IPS DF 4.7 (cell line): Measurements from ENCODE around the gene GTF2H4.
A peak's percentile ranks its signal among the peaks of the same experiment; 100 is the strongest.
"Not testable (repeated sequence)": the region's sequence is repeated elsewhere in the genome, so short reads cannot be mapped to it uniquely, and the experiment has no call there.

Source experiments
- DNase-seq: peaks from one replicate; pipeline ENCODE4 v3.0.0-alpha.2; 2013; ENCODE audit warnings: low spot score; ENCODE audit errors: extremely low read depth

Gene GTF2H4

DNA sequence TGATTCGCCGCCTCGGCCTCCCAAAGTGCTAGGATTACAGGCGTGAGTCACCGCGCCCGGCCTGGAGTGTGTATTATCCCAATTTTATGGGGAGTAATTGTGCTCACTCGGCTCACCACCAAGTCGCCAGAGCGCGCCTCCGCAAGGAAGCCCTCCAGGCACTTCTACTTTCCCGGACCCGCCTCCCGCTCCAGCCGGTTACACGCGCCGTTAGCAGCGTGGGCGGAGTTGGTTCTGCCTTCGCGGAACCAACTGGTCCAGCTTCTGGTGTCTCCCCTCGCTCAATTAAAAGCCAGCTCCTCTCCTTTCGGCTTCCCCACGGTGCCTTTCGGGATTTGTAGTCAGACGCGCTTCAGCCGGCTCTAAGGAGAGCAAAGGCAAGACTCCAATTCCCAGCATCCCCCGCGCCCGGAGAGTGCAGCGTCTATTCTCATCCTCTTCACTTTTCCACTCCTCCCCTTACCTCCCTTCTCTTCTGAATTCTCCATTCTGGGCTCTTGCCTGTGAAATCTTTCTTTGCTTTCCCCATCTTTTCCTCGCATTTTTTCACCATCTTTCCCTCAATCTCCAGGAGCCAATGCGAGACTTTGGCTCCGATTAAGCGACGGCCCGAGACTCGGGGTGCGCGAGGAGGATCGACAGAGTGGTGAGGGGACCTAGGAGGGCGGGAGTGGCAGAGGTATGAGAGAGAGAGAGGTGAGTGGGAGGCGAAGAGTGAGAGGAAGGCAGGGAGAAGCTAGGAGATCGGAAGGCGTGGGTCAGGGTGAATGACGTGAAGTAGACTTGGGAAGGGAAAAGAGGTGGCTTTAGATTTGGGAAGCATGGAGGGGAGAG lies at the start of gene GTF2H4:
GTF2H4 (plus strand) TSS at position 450 of the 834 bp plus-strand sequence.
- DNase-seq = peak; percentile 91

DNA sequence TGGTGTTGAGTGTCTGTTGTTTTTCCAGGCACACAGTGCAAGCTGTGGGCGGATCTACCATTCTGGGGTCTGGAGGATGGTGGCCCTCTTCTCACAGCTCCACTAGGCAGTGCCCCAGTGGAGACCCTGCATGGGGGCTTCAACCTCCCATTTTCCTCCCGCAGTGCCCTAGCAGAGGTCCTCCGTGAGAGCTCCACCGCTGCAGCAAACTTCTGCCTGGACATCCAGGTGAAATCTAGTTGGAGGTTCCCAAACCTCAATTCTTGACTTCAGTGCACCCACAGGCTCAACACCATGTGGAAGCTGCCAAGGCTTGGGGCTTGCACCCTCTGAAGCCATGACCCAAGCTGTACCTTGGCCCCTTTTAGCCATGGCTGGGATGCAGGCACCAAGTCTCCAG lies 48.3 kb upstream of the GTF2H4 start:
- DNase-seq = not testable (repeated sequence)

DNA sequence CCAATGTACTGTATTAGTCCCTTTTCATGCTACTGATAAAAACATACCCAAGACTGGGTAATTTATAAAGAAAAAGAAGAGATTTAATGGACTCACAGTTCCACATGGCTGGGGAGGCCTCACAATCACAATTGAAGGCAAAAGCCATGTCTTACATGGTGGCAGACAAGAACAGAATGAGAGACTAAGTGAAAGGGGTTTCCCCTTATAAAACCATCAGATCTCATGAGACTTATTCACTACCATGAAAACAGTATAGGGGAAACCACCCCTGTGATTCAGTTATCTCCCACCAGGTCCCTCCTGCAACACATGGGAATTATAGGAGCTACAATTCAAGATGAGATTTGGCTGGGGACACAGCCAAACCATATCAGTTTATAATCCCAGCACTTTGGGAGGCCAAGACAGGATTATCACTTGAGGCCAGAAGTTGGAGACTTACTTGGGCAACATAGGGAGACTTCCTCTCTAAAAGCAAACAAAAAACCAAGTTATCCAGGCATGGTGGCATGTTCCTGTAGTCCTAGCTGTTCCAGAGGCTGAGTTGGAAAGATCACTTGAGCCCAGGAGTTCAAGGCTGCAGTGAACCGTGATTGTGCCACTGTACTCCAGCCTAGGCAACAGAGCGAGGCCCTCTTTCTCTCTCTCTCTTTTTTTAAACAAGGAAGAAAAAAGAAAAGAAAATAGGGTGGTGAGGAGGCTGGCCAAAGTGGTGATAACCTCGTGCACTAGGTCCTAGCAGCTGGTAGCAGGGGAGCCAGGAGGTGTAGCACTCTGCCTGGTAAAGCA lies 46.6 kb upstream of the GTF2H4 start:
- no peak for DNase-seq

DNA sequence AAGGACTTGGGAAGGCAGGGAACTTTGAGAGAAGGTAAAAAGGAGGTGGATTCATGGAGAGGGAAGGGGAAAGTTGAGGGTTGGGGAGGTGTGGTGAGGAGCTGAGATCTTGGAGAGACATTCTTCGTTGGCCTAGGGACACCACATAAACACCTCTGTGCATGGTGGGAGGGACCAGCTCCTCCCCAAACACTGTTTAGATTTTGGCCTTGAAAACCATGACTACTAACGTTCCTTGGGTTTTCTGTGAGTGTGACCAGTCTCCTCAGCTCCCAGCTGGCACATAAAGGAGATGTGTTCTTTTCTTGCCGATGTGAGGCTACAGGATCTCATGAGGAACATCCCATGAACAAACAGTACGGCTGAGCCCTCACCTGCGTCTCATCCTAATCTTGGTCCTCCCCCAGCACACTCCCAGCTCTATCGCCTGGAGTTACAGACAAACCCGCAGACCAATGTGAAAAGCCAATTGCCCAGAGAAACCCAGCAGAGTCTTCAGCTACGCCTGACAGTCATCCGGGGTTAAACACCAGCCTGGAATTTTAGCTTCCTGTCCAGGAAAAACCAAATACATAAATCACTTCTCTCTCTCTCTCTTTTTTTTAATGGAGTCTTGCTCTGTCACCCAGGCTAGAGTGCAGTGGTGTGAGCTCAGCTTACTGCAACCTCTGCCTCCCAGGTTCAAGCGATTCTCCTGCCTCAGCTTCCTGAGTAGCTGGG lies 45.7 kb upstream of the GTF2H4 start:
- DNase-seq = no peak

DNA sequence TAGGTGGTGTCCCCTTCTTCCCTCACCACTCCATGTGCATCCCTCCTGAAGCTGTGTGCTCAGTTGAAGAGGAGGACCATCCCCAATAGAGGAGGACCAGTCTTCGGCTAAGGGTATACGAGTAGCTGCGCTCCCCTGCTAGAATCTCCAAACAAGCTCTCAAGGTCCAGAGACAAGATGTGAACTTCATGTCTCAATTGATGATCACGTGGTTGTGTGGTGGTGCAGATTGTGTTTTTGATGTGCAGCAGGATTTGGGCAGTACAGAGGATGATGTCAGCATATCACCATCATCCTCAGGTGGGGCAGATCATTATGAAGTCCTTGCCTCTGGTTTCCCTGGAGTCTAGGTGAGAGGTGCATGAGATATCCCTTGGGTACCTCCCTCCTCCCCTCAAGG lies 43.7 kb upstream of the GTF2H4 start:
- DNase-seq = no peak

DNA sequence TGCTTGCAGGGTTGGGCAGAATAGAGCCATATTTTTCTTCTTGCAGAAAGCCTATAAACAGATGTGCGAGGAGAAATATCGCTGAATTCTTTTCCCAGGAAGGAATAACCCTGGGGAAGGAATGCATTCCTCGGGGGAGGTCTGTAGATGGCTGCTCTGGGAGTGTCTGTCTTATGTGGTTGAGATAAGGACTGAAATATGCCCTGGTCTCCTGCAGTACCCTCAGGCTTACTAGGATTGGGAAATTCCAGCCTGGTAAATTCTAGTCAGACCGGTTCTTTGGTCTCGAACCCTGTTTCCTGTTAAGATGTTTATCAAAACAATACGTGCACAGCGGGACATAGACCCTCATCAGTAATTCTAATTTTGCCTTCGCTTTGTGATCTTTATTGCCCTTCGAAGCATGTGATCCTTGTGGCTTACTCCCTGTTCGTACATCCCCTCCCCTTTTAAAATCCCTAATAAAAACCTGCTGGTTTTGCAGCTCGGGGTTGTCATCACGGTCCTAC lies 38.7 kb upstream of the GTF2H4 start:
- DNase-seq = not testable (repeated sequence)

DNA sequence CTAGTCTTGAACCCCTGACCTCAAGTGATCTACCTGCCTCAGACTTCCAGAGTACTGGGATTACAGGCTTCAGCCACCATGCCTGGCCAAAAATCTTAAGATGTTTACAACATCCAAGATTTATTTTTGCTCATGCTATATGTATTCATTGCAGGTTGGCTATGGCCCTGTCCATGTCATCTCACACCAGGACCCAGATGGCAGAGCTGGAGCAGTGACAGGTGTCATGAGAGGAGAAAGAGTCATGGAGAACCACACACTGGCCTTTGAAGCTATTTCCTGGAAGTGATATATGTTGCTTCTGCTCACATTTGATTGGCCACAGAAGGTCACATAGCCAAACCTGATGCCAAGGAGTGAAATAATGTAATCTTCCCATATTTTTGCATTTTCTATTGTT lies 37.5 kb upstream of the GTF2H4 start:
- no peak for DNase-seq

DNA sequence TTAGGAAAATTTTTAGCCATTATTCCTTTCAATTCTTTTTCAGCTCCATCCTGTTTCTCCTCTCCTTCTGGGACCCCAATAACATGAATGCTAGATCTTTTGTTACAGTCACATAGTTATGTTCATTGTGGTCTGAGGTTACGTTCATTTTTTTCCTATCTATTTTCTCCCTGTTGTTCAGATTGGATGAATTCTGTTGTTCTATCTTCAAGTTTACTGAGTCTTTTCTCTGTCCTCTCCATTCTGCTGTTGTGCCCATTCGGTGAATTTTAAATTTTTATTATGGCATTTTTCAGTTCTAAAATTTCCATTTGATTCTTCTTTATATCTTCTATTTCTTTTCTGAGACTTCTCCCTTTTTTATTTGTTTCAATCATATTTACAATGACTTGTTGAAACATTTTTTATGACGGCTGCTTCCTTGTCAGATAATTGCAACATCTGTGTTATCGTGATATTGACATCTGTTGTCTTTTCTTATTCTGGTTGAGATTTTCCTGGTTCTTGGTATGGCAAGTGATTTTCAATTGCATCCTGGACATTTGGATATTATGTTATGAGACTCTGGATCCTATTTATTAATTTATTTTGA lies 36.3 kb upstream of the GTF2H4 start:
- DNase-seq = no peak

DNA sequence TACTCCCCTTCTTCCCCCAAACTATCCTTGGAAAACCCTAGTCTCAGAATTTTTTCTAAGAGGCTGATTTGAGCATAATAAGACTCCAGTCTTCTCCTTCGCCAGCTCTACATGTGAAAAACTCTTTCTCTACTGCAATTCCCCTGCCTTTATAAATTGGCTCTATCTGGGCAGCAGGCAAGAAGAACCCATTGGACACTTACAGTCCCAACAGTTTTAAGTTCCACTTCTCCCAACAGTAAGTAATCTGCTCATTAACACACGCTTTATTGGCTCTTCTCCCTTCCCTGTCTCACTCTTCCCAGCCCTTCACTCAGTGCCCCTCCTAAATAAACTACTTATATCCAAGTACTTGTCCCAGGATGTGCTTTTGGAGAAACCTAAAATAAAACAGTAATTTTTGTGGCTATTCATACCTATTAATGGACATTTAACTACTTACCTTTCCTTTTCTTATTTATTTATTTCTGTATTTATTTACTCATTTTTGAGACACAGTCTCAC lies 34.8 kb upstream of the GTF2H4 start:
- no peak for DNase-seq

DNA sequence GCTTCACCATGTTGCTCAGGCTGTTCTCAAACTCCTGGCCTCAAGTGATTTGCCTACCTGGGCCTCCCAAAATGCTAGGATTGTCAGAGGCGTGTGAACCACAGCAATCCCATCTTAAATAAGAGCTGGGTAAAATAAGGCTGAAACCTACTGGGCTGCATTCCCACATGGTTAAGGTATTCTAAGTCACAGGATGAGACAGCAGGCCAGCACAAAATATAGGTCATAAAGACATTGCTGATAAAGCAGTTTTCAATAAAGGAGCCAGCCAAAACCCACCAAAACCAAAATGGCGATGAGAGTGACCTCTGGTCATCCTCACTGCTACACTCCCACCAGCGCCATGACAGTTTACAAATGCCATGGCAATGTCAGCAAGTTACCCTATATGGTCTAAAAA lies 34.2 kb upstream of the GTF2H4 start:
- not testable (repeated sequence) for DNase-seq

DNA sequence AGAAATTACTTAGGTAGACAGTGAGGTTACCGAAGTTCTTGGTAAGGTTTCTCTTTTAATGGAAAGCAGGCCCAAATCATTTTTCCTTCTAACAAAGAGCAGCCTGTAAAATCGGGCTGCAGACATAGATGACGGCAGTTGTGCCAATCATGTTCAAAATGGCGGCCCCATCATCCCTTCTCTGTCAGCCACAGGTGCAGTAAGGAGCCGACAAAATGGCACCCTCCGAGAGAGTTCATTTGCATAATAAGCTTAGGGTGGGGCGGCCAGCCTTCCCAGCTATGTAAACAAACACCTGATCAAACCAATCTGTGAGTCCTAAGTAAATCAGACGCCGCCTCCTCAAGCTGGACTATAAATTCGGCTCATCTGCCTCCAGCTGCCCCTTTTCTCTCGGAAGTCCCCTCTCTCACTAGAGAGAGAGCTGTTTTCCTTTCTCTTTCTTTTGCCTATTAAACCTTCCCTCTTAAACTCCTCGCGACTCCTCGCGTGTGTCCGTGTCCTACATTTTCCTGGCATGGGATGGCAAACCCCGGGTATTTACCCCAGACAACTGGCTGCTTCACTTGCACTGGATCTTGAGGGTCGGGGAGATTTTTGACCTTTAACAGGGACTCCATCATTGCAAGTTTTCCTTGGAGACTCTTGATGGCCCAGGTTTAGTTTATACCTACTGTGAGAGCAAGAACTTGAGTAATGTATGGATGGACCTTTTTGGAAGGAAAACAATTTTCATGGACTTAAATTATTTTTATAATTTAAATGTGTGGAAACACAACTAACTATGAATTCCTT lies 32.6 kb upstream of the GTF2H4 start:
- DNase-seq = no peak

DNA sequence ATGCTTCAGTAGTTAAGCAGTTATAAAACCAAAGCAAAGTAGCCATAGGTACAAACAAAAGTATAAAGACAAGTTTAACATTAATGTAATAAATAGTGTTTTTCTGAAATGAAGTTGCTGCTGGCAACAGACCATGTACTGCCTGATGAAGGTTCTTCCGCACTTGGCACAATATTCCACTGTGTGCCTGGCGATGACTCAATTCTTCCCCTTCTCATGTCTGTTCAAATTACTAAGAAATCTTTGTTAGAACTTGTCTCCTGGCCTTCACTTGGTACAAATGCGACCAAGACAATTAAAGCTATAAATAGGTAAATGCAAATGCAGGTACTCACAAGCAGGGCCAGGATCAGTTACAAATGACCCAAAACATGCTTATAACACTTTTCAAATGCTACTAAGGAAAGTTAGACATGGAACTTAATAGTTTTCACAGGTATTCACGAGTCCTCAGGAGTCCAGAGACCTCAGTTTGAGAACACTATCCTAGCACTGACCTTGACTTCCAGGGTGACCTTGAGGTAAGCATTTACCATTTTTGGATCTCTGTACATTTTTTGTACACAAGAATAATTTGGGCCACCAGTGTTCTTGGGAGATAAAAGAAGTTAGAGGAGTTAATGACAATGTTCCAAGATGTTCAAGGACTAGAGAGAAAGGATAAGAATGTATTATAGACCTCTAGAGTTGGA lies 31.8 kb upstream of the GTF2H4 start:
- DNase-seq = no peak

DNA sequence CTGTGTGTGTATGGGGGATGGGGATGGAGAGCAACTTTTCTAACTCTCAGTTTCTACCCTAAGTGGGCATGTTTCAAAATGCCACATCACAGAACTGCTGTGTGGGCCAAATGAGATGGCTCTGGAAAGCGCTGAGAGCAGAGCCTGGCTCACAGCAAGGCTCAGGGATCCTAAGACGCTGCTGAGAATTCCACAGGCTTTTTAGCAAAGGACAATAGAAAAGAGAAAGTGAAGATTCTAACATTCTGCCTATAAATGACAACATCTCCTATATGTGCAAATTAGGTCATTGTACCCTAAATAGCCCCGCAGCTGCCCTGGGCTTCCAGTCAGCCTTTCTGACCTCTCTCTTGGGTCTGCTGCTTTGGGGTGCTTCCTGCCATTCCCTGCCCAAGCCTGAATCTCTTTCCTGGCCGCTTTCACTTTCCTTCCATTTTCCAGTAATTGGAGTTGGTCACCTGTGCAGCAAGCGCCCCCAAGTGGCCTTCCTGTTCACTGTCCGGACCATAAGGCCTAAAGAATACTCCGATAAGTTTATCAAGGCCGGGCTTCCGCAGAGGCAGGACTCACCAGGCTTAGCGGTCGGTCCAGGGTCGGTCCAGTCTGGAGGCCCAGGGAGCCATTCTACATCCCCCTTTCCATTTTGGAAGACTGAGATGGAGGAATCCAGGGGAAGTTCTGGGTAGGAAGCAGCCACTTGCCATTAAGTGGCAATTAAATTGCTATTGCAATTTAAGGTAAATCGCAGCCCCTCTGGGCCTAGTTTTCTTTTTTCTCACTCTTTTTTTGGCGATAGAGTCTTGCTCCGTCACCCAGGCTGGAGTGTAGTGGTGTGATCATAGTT lies 30.4 kb upstream of the GTF2H4 start:
- peak; percentile 89 for DNase-seq

DNA sequence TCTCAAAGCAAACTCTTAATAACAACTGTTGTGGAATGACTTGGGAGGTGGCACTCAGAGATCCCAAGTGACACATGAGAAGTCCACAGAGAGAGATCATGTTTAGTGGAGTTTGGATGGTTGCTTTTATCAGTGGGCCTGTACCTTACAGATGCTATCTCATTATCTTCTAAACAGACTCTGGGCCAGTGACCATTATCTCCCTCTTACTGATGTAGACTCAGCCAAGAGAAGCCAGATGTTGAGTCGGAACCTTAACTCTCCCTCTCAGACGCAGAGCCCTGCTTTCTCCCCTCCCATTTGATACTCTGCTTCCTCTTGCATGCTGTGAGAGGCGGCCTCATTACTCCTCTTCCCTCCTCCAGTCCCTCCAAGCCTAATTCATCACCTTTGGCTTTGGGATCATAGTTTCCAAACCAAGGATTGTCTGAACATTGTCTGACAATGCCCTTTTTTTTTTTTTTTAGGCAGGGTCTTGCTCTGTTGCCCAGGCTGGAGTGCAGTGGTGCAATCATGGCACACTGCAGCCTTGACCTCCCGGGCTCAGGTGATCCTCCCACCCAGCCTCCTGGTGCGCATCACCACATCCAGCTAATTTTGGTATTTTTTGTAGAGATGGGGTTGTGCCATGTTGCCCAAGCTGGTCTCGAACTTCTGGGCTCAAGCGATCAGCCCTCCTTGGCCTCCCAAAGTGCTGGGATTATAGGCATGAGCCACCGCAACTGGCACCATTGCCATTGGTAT lies 28.2 kb upstream of the GTF2H4 start:
- DNase-seq = no peak

DNA sequence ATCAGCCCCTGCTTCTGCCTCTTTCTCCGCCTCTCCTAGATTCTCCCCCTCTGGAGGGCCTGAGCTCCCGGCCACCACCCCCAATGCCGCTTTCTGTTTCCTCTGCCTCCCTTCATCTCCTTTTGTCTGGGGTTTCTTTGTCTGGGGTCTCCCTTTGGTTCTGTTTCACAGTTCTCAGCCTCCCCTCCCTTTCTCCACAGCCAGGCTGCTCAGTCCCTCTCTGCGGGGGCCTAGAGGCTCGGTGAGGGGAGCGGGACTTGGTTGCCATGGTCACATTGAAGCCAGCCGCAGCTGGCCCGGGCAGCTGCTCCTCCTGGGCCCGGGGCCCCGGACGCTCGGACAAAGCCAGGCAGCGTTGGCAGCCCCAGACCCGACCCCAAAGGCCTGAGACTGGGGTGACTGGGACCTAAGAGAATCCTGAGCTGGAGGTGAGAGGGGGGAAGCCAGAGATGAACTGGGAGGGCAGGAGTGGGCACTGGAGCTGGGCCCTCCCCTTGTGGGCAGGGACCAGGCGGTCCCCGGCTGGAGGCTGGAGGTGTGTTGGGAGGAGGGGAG lies 27.2 kb upstream of the GTF2H4 start:
- no peak for DNase-seq

DNA sequence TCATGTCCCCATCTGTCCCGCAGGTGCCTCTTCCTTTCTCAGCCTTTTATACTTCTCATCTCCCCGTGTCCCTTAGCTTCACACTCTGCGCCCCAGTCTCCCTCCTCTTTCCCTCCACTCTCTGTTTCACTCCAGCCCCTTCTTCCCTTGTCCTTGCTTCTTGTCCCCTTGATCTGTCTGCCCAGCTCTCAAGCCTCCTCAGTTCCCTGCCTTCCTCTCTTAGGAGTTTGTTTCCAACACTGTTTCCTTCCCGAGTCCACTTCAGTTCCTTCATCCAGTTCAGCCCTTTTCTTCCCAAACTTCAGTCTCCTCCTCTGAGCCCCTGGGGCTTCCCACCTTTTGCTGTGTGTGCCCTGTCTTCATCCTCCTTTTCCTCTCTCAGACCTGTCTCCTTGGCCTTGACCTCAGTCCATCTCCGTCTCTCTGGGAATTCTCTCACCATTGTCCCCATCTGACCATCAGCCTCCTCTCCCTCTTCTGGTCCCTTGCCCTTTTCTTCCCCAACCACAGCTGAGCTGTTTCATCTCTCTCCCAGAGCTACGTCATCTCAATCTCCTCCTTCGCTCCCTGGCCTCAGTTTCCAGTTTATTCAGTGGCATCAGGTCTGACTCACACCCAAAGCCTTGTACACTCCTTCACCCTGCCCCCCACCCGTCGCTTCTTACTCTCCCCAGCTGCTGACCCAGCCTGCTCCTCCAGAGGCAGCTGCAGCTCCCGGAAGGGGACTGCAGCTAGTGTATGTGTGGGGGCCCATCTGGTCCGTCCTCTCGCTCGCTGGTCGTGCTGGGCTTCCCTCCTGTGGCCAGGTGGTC lies 26.4 kb upstream of the GTF2H4 start:
- no peak for DNase-seq

DNA sequence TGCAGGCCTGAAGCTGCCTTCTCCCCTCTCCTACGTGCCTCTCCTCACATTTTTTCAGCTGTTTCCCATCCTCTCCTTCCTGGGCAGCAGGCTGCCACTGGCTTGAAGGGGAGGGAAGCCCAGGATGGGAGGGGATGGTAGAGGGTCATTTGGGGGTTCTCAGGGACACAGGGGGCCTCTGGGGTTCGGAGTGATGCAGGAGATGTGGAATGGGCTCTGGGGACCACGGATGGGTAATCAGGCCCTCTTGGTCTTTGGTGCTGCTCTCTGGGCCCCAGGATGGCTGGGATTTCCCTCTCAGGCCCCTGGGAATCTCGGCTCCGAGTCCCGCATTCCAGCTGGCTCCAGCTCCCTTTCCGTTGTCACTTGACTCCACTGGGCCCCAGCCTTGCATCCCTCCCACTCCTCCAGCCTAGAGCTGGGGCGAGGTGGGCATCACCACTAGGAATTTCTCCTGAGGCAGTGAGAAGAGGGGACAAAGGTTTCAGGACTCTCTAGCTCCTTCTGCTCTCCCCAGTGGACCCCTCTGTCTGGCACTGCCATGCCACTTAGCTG lies 25.7 kb upstream of the GTF2H4 start:
- no peak for DNase-seq
